ENCODE measurements around the gene PDIK1L.
A peak's percentile ranks its signal among the peaks of the same experiment; 100 is the strongest.
"Not testable (repeated sequence)": the region's sequence is repeated elsewhere in the genome, so short reads cannot be mapped to it uniquely, and the experiment has no call there.

The PDIK1L gene

GRCh38 chr1:26089125-26089524 lies 22.5 kb upstream of the PDIK1L start:
- no peak for DNase-seq (ENCODE audit: insufficient read length, low spot score)
- no peak for FAIRE-seq

GRCh38 chr1:26090893-26091292 lies 20.7 kb upstream of the PDIK1L start:
- FAIRE-seq (no peak), DNase-seq (ENCODE audit: insufficient read length, low spot score) (no peak)

- FAIRE-seq (no peak), DNase-seq (ENCODE audit: insufficient read length, low spot score) (no peak)
These were observed 19.2 kb upstream of the PDIK1L start for GRCh38 chr1:26092422-26092821.

- FAIRE-seq; DNase-seq (ENCODE audit: insufficient read length, low spot score): not testable (repeated sequence)
These were observed 18.1 kb upstream of the PDIK1L start for GRCh38 chr1:26093569-26093968.

- FAIRE-seq (no peak), DNase-seq (ENCODE audit: insufficient read length, low spot score) (no peak)
These were observed 17.5 kb upstream of the PDIK1L start for GRCh38 chr1:26094076-26094669.

GRCh38 chr1:26094677-26095383 lies 16.8 kb upstream of the PDIK1L start:
- FAIRE-seq (no peak), DNase-seq (ENCODE audit: insufficient read length, low spot score) (no peak)

- FAIRE-seq, result no peak
- no peak for DNase-seq (ENCODE audit: insufficient read length, low spot score)
These were observed 15.2 kb upstream of the PDIK1L start for GRCh38 chr1:26096471-26096870.

- FAIRE-seq (no peak), DNase-seq (ENCODE audit: insufficient read length, low spot score) (no peak)
These were observed 13.9 kb upstream of the PDIK1L start for GRCh38 chr1:26097696-26098095.

GRCh38 chr1:26098602-26099001 lies 13.0 kb upstream of the PDIK1L start:
- FAIRE-seq, result no peak

GRCh38 chr1:26099780-26100179 lies 11.8 kb upstream of the PDIK1L start:
- DNase-seq (ENCODE audit: insufficient read length, low spot score), result no peak
- no peak for FAIRE-seq

More at GRCh38 chr1:26098602-26099001, 13.0 kb upstream of the PDIK1L start:
- no peak for DNase-seq (ENCODE audit: insufficient read length, low spot score)

GRCh38 chr1:26100204-26100603 lies 11.4 kb upstream of the PDIK1L start:
- not testable (repeated sequence) for FAIRE-seq; DNase-seq (ENCODE audit: insufficient read length, low spot score)

GRCh38 chr1:26102119-26102518 lies 9.5 kb upstream of the PDIK1L start:
- FAIRE-seq (no peak), DNase-seq (ENCODE audit: insufficient read length, low spot score) (no peak)

GRCh38 chr1:26102526-26102925 lies 9.1 kb upstream of the PDIK1L start:
- no peak for FAIRE-seq
- DNase-seq (ENCODE audit: insufficient read length, low spot score), result no peak

GRCh38 chr1:26105226-26105548 lies 6.4 kb upstream of the PDIK1L start:
- not testable (repeated sequence) for DNase-seq (ENCODE audit: insufficient read length, low spot score); FAIRE-seq

GRCh38 chr1:26109229-26110164 lies 2.1 kb upstream of the PDIK1L start:
- FAIRE-seq, result no peak
- DNase-seq (ENCODE audit: insufficient read length, low spot score), result no peak

GRCh38 chr1:26110731-26111529 lies 694 bp upstream of the PDIK1L start:
- DNase-seq (ENCODE audit: insufficient read length, low spot score) (peak; percentile 73), FAIRE-seq (peak; percentile 66)

- FAIRE-seq, result peak; percentile 73
- DNase-seq (ENCODE audit: insufficient read length, low spot score), result no peak
These were observed 767 bp downstream of the PDIK1L start for GRCh38 chr1:26112407-26112775.

GRCh38 chr1:26114165-26114927 lies 2.7 kb downstream of the PDIK1L start:
- peak; percentile 52 for FAIRE-seq
- no peak for DNase-seq (ENCODE audit: insufficient read length, low spot score)

GRCh38 chr1:26119892-26120608 lies 8.4 kb downstream of the PDIK1L start:
- DNase-seq (ENCODE audit: insufficient read length, low spot score) (peak; percentile 32), FAIRE-seq (peak; percentile 98)
